Karpas-422 (cell line): ENCODE measurements around the gene PHPT1. TPM values are rescaled to one million over a fixed set of nuclear protein-coding genes. Genes with fewer than 3 reads are reported as not detected.
"Not testable (repeated sequence)": the region's sequence is repeated elsewhere in the genome, so short reads cannot be mapped to it uniquely, and the experiment has no call there.

Experiments used
- DNase-seq: peaks from one replicate; pipeline ENCODE4 v3.0.0-alpha.2; 2015
- H2AFZ ChIP-seq: fragments of 200-600 bp; sonication (generic); 2 replicates; pipeline ENCODE4 v1.6.1; 2014; ENCODE audit warnings: antibody characterized with exemption, low read length, mixed read lengths
- H3K27ac ChIP-seq: fragments of 200-600 bp; sonication (generic); 2 replicates; pipeline ENCODE4 v1.5.1; 2014; ENCODE audit warnings: mild to moderate bottlenecking, low read length, moderate library complexity
- H3K27me3 ChIP-seq: fragments of 200-600 bp; sonication (generic); 2 replicates; pipeline ENCODE4 v1.6.1; 2014; ENCODE audit warnings: low read length, mixed read lengths
- H3K36me3 ChIP-seq: fragments of 200-600 bp; sonication (generic); 2 replicates; pipeline ENCODE4 v1.6.1; 2014; ENCODE audit warnings: low read length, mixed read lengths; ENCODE audit not compliant: insufficient read depth
- H3K4me1 ChIP-seq: fragments of 200-600 bp; sonication (generic); 2 replicates; pipeline ENCODE4 v1.6.1; 2014; ENCODE audit warnings: mild to moderate bottlenecking, low read length, mixed read lengths
- H3K4me2 ChIP-seq: fragments of 200-600 bp; sonication (generic); 2 replicates; pipeline ENCODE4 v1.6.1; 2014; ENCODE audit warnings: low read length, low read depth, mild to moderate bottlenecking; ENCODE audit not compliant: poor library complexity, severe bottlenecking
- H3K4me3 ChIP-seq: fragments of 200-600 bp; sonication (generic); 2 replicates; pipeline ENCODE4 v1.5.1; 2014; ENCODE audit warnings: mild to moderate bottlenecking, antibody characterized with exemption, low read length, mixed read lengths
- H3K79me2 ChIP-seq: fragments of 200-600 bp; sonication (generic); 2 replicates; pipeline ENCODE4 v1.6.1; 2014; ENCODE audit warnings: mild to moderate bottlenecking, low read length, mixed read lengths
- H3K9ac ChIP-seq: fragments of 200-600 bp; sonication (generic); 2 replicates; pipeline ENCODE4 v1.6.0; 2014; ENCODE audit warnings: low read length
- H3K9me2 ChIP-seq: fragments of 200-600 bp; sonication (generic), shearing (Covaris generic); replicated peaks from 2 replicates; pipeline ENCODE4 v1.6.0; 2014; ENCODE audit warnings: mild to moderate bottlenecking, low read length, moderate library complexity; ENCODE audit not compliant: insufficient read depth
- H3K9me3 ChIP-seq: fragments of 300-700, 200-600 bp; sonication (generic); 2 replicates; pipeline ENCODE4 v1.6.1; 2014; ENCODE audit warnings: low read length, mixed read lengths
- H4K20me1 ChIP-seq: fragments of 200-600 bp; sonication (generic); 2 replicates; pipeline ENCODE4 v1.6.1; 2014; ENCODE audit warnings: mild to moderate bottlenecking, antibody characterized with exemption, low read length, low read depth; ENCODE audit not compliant: insufficient read depth
- total RNA-seq: library from RNA; depleted of rRNA; stranded (reverse); fragments of >200 nt; shearing (Covaris generic); gene quantifications from 2 replicates; pipeline ENCODE4 v1.2.3, GENCODE V29; 2014; ENCODE audit warnings: low replicate concordance

PHPT1 gene
- total RNA-seq, 1 experiment from 2014 or later = 82.5 TPM

DNA sequence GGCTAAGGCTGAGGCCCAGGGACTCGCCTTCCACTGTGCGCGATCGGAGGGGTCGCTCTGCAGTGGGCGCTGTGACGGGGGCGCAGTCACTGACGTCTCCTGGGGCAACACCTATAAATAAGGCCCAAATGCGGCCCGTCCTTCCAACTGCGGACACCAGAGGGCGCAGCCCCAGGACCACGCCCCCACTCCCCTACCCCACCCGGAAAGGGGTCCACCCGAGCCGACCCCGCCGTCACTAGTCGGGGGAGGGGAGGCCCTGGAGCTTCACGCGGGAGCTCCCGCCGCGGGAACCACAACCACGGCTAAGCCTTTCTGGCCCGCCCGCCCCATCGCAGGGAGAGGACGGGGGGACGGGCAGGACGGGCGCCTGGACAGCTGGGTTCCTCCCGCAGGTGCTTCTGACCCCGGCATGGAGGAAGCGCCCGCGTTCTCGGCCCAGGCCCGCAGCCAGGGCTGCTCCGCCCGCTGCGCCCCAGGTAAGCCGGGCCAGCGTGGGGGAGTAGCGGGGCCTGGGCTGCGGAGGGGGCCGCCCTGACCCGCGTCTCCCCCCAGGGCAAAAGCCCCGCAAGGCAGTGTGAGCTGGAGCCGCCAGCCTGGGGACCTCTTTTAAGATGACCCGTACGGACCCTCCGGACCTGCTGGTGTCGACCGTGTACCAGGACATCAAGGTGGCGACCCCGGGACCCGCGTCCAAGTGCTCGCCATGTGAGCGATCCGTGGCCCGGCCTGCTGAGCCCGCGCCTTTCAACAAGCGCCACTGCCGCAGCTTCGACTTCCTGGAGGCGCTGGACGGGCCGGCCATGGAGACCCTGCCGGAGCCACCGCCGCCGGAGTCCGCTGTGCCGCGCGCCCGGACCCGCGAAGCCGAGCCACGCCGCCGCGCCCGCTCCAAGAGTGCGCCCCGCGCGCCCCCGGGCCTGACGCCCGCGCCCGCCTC lies 5.1 kb upstream of the PHPT1 start:
- peak; percentile 80 for DNase-seq
- not testable (repeated sequence) for H2AFZ ChIP-seq, H3K9me2 ChIP-seq, H3K27me3 ChIP-seq, H3K27ac ChIP-seq, H4K20me1 ChIP-seq, H3K9me3 ChIP-seq, H3K9ac ChIP-seq, H3K36me3 ChIP-seq, H3K79me2 ChIP-seq
- peak overlapping the region; percentile 59 for H3K4me2 ChIP-seq
- H3K4me1 ChIP-seq = peaks cover 35% of the 10 kb centered on the region
- peak overlapping the region; percentile 47; the same call in 1 of the 2 replicates for H3K4me3 ChIP-seq

DNA sequence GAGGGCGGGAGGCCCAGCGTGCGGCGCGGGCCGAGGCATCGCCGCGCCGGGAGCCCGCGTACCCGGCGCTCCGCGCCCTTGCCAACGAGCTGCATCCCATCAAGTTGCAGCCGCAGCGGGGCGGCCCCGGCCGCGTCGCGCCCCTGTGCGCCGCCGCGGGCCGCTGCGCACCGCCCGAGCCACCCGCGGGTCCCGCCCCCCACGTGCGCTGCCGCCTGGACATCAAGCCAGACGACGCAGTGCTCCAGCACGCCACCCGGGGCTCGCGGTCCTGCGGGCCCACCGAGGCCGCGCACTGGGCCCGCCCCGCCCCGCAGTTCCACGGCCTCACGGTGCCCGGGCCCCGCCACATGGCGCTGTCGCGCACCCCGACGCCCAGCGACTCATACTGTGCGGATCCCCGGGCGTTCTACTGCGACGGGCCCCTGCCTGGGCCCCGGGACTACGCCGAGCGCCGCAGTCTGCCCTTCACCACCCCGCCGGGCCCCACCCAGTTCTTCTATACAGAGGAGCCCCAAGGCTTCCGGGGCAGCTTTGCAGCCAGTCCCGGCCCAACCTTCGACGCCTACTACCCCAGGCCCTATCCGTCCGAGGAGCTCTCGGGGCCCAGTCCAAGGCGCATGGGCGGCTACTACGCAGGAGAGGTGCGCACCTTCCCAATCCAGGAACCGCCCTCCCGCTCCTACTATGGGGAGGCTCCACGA lies 4.3 kb upstream of the PHPT1 start:
- H3K27ac ChIP-seq = no peak overlapping the region
- H3K4me2 ChIP-seq = no peak overlapping the region
- H3K79me2 ChIP-seq = no peaks in the 10 kb centered on the region
- no peak overlapping the region for H2AFZ ChIP-seq
- H3K36me3 ChIP-seq = no peaks in the 10 kb centered on the region
- H3K9me3 ChIP-seq = no peaks in the 10 kb centered on the region
- H3K4me1 ChIP-seq = peaks cover 38% of the 10 kb centered on the region
- no peaks in the 10 kb centered on the region for H3K9me2 ChIP-seq
- DNase-seq = no peak
- H3K9ac ChIP-seq = no peak overlapping the region
- H4K20me1 ChIP-seq = peaks cover 3% of the 10 kb centered on the region; the same call in 1 of the 2 replicates
- no peaks in the 10 kb centered on the region for H3K27me3 ChIP-seq
- no peak overlapping the region for H3K4me3 ChIP-seq

DNA sequence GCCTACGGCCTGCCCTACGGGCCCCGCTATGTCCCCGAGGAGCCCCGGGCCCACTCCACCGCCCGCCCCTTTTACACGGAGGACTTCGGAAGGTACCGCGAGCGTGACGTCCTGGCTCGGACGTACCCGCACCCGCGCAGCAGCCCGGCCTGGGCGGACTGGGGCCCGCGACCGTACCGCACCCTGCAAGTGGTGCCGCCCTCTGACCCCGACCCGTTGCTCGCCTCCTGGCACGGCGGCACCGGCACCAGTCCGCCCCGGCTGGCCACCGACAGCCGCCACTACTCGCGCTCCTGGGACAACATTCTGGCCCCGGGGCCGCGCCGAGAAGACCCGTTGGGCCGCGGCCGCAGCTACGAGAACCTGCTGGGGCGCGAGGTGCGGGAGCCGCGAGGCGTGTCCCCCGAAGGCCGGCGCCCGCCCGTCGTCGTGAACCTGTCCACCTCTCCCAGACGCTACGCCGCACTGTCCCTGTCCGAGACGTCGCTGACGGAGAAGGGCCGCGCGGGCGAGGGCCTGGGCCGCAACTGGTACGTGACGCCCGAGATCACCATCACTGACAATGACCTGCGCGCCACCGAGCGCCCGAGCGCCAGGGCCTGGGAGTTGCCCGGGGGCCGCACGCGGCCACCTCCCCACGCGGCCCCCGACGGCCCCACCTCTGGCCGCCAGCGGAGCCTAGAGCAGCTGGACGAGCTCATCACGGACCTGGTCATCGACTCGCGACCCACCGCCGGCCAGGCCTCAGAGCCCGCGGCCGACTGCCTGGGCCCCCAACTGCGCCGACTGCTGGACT lies 3.5 kb upstream of the PHPT1 start:
- Histone ChIP-seq H3K4me3 (no peak overlapping the region), H3K4me1 (peaks cover 42% of the 10 kb centered on the region), H3K36me3 (peaks cover under 1% of the 10 kb centered on the region; the same call in 1 of the 2 replicates), H3K27ac (no peak overlapping the region), H3K27me3 (no peaks in the 10 kb centered on the region), H3K9me3 (no peaks in the 10 kb centered on the region), H3K4me2 (no peak overlapping the region), H2AFZ (no peak overlapping the region), H4K20me1 (peaks cover 11% of the 10 kb centered on the region), H3K79me2 (no peaks in the 10 kb centered on the region), H3K9ac (no peak overlapping the region), H3K9me2 (no peaks in the 10 kb centered on the region)
- no peak for DNase-seq

DNA sequence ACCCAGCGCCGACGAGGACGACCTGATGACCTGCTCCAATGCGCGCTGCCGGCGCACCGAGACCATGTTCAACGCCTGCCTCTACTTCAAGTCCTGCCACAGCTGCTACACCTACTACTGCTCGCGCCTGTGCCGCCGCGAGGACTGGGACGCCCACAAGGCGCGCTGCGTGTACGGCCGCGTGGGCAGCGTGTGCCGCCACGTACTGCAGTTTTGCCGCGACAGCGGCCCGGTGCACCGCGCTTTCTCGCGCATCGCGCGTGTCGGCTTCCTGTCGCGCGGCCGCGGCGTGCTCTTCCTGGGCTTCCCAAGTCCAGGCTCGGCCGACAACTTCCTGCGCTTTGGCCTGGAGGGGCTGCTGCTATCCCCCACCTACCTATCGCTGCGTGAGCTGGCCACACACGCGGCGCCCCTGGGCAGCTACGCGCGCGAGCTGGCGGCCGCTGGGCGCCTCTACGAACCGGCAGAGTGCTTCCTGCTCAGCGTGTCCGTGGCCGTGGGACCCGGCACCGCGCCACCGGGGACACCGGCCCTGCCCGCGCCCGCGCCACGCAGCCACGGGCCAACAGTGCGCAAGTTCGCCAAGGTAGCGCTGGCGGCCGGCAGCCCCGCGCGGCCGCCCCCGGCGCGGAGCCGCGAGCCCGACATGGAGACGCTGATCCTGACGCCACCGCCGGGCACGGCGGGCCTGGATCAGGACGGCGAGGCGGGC lies 2.7 kb upstream of the PHPT1 start:
- Histone ChIP-seq H3K4me3 (no peak overlapping the region), H3K9ac (no peak overlapping the region)
- DNase-seq = no peak

DNA sequence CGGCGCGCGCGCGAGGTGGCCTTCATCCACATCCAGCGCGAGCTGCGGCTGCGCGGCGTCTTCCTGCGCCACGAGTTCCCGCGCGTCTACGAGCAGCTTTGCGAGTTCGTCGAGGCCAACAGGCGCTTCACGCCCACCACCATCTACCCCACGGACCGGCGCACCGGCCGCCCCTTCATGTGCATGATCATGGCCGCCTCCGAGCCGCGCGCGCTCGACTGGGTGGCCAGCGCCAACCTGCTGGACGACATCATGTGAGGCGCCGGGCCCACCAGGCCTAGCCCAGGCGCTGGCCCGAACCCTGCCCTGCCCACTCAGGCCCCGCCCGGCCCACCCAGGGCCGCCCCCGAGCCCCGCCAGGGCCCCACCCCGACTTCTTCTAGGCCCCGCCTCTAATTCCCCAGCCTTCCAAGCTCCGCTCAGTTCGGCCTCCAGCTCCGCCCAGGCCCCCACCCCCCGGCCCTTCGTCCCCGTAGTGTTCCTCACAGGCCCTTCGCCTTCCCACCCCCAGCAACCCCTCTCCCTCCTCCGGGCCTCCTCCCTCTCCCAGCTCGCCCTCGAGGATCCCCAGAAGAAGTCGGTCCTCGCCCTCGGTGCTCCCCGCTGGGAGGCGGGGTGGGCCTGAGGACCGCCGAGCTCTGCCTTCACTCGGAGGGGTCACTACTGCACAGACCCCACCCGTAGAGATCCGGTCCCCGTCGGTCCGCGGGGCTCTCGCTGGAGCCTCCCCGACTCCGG lies 2.0 kb upstream of the PHPT1 start:
- H3K9me3 ChIP-seq = no peaks in the 10 kb centered on the region
- H4K20me1 ChIP-seq = peaks cover 13% of the 10 kb centered on the region
- H3K27me3 ChIP-seq = no peaks in the 10 kb centered on the region
- H3K9ac ChIP-seq = peak overlapping the region; percentile 73
- no peaks in the 10 kb centered on the region for H3K79me2 ChIP-seq
- peaks cover 27% of the 10 kb centered on the region for H3K4me1 ChIP-seq
- H3K36me3 ChIP-seq = peaks cover 3% of the 10 kb centered on the region; the same call in 1 of the 2 replicates
- DNase-seq = peak; percentile 82
- H2AFZ ChIP-seq = no peak overlapping the region
- peak overlapping the region; percentile 79 for H3K4me3 ChIP-seq
- H3K4me2 ChIP-seq = peak overlapping the region; percentile 74
- no peaks in the 10 kb centered on the region for H3K9me2 ChIP-seq
- peak overlapping the region; percentile 63 for H3K27ac ChIP-seq

More for the DNA sequence above, 2.7 kb upstream of the PHPT1 start:
- H3K27me3 ChIP-seq = no peaks in the 10 kb centered on the region
- H3K4me1 ChIP-seq = peaks cover 33% of the 10 kb centered on the region
- H3K9me2 ChIP-seq = no peaks in the 10 kb centered on the region
- H3K4me2 ChIP-seq = no peak overlapping the region
- peaks cover 3% of the 10 kb centered on the region; the same call in 1 of the 2 replicates for H3K36me3 ChIP-seq
- H3K79me2 ChIP-seq = no peaks in the 10 kb centered on the region
- H3K27ac ChIP-seq = no peak overlapping the region
- H2AFZ ChIP-seq = no peak overlapping the region
- peaks cover 13% of the 10 kb centered on the region for H4K20me1 ChIP-seq
- no peaks in the 10 kb centered on the region for H3K9me3 ChIP-seq

DNA sequence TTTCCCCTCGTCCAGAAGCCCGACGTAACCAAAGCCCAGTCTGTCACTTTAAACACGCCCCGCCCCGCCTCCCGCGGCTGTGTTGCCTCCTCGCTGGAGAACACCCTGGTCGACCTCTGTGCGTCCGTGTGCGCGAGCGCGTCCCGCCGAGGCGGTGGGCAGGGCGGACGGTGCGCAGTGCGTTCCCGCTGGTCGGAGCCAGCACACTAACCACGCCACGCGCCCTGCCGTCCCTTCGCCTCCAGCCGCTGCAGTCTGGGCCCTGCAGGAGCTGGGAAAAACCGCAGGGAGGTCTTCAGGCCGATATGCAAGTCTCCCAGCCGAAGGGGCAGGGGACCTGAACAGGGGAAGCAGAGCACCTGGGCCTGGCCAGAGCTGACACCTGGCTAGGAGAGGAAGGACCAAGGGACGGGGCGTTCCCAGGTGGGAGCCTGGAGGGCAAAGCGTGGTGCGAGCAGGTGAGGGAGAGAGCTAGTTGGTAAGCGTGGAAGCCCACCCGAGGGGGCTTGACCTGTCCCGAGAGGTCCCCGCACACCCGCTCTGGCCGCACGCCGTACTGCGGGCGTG lies 1.3 kb upstream of the PHPT1 start:
- Histone ChIP-seq H2AFZ (no peak overlapping the region), H3K9ac (peak overlapping the region; percentile 73), H3K79me2 (no peaks in the 10 kb centered on the region), H3K27ac (peak overlapping the region; percentile 63), H3K4me1 (peaks cover 23% of the 10 kb centered on the region), H3K4me2 (peak overlapping the region; percentile 74), H3K4me3 (peak overlapping the region; percentile 79), H3K36me3 (peaks cover 3% of the 10 kb centered on the region; the same call in 1 of the 2 replicates), H4K20me1 (peaks cover 13% of the 10 kb centered on the region), H3K27me3 (no peaks in the 10 kb centered on the region), H3K9me3 (no peaks in the 10 kb centered on the region), H3K9me2 (no peaks in the 10 kb centered on the region)
- peak; percentile 94 for DNase-seq
